Suprapubic skin (tissue), 4 donors: ENCODE results near the gene NDE1. TPM values are rescaled to one million over a fixed set of nuclear protein-coding genes. Genes with fewer than 3 reads are reported as not detected.

Source experiments
- DNase-seq, 2 donors: peaks; one replicate each; pipeline ENCODE4 v3.0.0-alpha.2; 2019; ENCODE audit warnings: low spot score in 2 of 2
- H3K27ac ChIP-seq: fragments of 200-600 bp; sonication (generic); one replicate; pipeline ENCODE4 v1.5.1; 2019
- H3K27me3 ChIP-seq: fragments of 200-600 bp; sonication (generic); one replicate; pipeline ENCODE4 v1.5.1; 2019
- H3K36me3 ChIP-seq: fragments of 200-600 bp; sonication (generic); one replicate; pipeline ENCODE4 v1.5.1; 2019
- H3K4me1 ChIP-seq: fragments of 200-600 bp; sonication (generic); one replicate; pipeline ENCODE4 v1.5.1; 2019
- H3K4me3 ChIP-seq: fragments of 200-600 bp; sonication (generic); one replicate; pipeline ENCODE4 v1.5.1; 2019; ENCODE audit warnings: mild to moderate bottlenecking
- H3K9me3 ChIP-seq: fragments of 200-600 bp; sonication (generic); one replicate; pipeline ENCODE4 v1.5.1; 2019
- EP300 ChIP-seq: sonication (generic); formaldehyde crosslinking; IDR thresholded peaks from one replicate; pipeline ENCODE4 v1.6.1; 2017; ENCODE audit warnings: antibody characterized with exemption
- POLR2A ChIP-seq, 2 donors: fragments of 450-650 bp; IDR thresholded peaks; one replicate each; pipeline ENCODE4 v1.6.1; 2017; ENCODE audit warnings: antibody characterized with exemption in 2 of 2, mild to moderate bottlenecking in 2 of 2, moderate library complexity in 2 of 2
- POLR2AphosphoS5 ChIP-seq, 3 donors: sonication (generic); formaldehyde crosslinking; IDR thresholded peaks; one replicate each; pipeline ENCODE4 v1.6.1; 2017; ENCODE audit warnings: antibody characterized with exemption in 3 of 3
- WGBS: methylation state at CpG from one replicate; pipeline ENCODE4 v1.1.5; 2018; 5-methylcytosine and 5-hydroxymethylcytosine counted together
- total RNA-seq, 4 donors: library from RNA; depleted of rRNA; stranded (reverse); fragments of >200 nt; gene quantifications; one replicate each; pipeline ENCODE4 v1.1.0, GENCODE V29; 2016
- TF ChIP-seq, protein P1 (sequence below), 2 donors: fragments of 200-600 bp in 1 of 2; fragments of 450-650 bp in 1 of 2; sonication (generic) in 1 of 2; IDR thresholded peaks; one replicate each; pipeline ENCODE4 v1.5.1; 2016 to 2019; ENCODE audit warnings: antibody characterized with exemption in 2 of 2, mild to moderate bottlenecking in 1 of 2, moderate library complexity in 1 of 2

NDE1 gene
- total RNA-seq, 4 donors from 2014 or later = 85.2 to 145 (median 120) TPM

DNA sequence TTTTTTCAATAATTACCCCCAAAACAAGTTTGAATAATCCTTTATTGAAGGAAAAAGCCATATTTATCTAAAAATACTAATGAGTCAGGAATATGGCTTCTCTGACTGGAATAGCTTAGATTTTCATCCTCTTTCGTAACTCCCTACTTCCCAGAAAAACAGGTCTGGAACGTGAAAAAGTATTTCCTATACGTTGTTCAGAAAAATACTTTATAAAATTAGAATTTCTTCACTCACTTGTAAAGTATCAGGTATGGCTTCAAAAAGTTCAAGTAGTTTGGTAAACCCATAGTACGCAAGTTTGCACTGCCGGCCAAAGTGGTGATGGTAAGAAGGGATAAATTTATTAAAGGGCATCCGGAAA lies 40.8 kb upstream of the NDE1 start:
- Histone ChIP-seq H3K4me3 (no peak overlapping the region), H3K27me3 (no peaks in the 10 kb centered on the region), H3K36me3 (peaks cover 87% of the 10 kb centered on the region), H3K4me1 (peaks cover 10% of the 10 kb centered on the region), H3K27ac (no peak overlapping the region), H3K9me3 (no peaks in the 10 kb centered on the region)
- 90% methylated on average over 6 of the region's 6 CpGs for WGBS
- DNase-seq = no peak
- TF ChIP-seq POLR2AphosphoS5 (IDR thresholded peaks at IDR 0.05) (no peak), POLR2A (IDR thresholded peaks at IDR 0.05) (no peak), EP300 (no peak)
- TF ChIP-seq, protein P1, sequence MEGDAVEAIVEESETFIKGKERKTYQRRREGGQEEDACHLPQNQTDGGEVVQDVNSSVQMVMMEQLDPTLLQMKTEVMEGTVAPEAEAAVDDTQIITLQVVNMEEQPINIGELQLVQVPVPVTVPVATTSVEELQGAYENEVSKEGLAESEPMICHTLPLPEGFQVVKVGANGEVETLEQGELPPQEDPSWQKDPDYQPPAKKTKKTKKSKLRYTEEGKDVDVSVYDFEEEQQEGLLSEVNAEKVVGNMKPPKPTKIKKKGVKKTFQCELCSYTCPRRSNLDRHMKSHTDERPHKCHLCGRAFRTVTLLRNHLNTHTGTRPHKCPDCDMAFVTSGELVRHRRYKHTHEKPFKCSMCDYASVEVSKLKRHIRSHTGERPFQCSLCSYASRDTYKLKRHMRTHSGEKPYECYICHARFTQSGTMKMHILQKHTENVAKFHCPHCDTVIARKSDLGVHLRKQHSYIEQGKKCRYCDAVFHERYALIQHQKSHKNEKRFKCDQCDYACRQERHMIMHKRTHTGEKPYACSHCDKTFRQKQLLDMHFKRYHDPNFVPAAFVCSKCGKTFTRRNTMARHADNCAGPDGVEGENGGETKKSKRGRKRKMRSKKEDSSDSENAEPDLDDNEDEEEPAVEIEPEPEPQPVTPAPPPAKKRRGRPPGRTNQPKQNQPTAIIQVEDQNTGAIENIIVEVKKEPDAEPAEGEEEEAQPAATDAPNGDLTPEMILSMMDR (IDR thresholded peaks at IDR 0.05) = no peak

DNA sequence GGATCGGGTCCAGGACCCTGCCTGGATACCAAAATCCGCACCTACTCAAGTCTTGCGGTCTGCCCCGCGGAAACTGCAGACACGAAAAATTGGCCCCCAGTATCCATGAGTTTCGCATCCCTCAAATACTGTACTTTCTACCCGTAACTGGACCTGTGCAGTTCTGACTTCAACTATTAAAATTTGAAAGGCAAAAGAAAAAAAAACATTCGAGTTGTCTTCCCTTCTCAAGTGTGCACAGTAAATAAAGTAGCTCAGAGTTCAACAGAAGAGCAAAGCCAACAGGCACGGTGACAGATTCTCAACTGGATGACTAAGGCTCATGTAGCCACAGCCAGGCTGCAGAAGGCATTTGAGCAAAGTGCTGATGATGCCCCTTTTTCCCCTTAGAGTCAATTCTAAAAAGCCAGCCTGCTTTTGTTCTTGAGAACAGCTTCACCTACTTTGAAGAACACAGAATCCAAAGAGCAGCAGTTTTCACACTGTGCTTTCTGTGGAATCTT lies 39.6 kb upstream of the NDE1 start:
- Histone ChIP-seq H3K4me3 (no peak overlapping the region), H3K27me3 (no peaks in the 10 kb centered on the region), H3K27ac (no peak overlapping the region), H3K36me3 (peaks cover 91% of the 10 kb centered on the region), H3K4me1 (peaks cover 4% of the 10 kb centered on the region), H3K9me3 (no peaks in the 10 kb centered on the region)
- DNase-seq = no peak
- WGBS = 86% methylated on average over 10 of the region's 10 CpGs
- TF ChIP-seq EP300 (no peak), POLR2A (IDR thresholded peaks at IDR 0.05) (no peak), POLR2AphosphoS5 (IDR thresholded peaks at IDR 0.05) (no peak)
- TF ChIP-seq, protein P1 (IDR thresholded peaks at IDR 0.05) = no peak

DNA sequence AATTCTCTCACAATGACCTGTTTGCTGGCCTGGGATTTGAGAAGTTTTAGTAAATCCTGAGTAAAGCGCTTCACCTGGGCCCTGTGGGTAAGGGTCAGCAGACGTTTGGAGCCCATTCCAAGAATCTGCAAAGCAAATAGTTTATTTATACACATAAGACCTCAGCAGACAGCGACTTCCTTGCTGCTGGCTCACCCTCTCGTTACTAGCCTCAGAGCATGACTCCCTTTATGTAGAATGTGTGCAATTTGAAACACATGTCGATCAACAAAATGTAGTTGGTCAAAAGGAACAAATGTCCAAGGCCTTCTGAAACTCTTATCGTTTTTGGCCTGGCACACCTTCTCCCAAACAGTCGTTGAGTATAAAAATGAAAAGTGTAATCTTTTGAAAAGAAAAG lies 38.4 kb upstream of the NDE1 start:
- H3K4me3 ChIP-seq = no peak overlapping the region
- DNase-seq = no peak
- H3K27me3 ChIP-seq = no peaks in the 10 kb centered on the region
- H3K4me1 ChIP-seq = peaks cover 3% of the 10 kb centered on the region
- H3K36me3 ChIP-seq = peaks cover 97% of the 10 kb centered on the region
- TF ChIP-seq, protein P1 (IDR thresholded peaks at IDR 0.05) = no peak
- TF ChIP-seq POLR2A (IDR thresholded peaks at IDR 0.05) = no peak
- no peak for TF ChIP-seq POLR2AphosphoS5 (IDR thresholded peaks at IDR 0.05)
- no peak for TF ChIP-seq EP300
- WGBS = 87% methylated on average over 7 of the region's 7 CpGs
- no peak overlapping the region for H3K27ac ChIP-seq
- no peaks in the 10 kb centered on the region for H3K9me3 ChIP-seq

DNA sequence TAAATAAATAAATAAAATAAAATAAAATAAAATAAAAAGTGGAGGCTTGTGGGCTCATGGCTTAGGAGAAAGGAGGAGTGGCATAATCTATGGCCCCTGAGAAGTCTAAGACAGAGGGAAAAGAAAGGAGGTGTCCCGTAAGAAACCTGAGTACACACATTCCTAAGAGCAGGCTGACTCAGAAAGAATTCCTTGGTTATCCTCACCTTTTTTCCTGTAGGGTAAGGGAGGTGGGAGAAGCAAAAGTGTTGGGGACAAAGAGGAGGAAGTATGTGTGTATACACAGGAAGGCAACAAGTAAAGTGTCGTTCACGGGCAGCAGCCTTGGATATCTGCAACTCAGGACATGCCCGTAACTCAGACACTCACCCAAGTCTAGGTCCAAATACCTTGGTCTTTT lies 36.4 kb upstream of the NDE1 start:
- no peak overlapping the region for H3K27ac ChIP-seq
- no peaks in the 10 kb centered on the region for H3K4me1 ChIP-seq
- DNase-seq = no peak
- peaks cover 99% of the 10 kb centered on the region for H3K36me3 ChIP-seq
- H3K27me3 ChIP-seq = no peaks in the 10 kb centered on the region
- TF ChIP-seq POLR2AphosphoS5 (IDR thresholded peaks at IDR 0.05) (no peak), EP300 (no peak), POLR2A (IDR thresholded peaks at IDR 0.05) (no peak)
- TF ChIP-seq, protein P1 (IDR thresholded peaks at IDR 0.05) = no peak
- no peaks in the 10 kb centered on the region for H3K9me3 ChIP-seq
- no peak overlapping the region for H3K4me3 ChIP-seq
- 95% methylated on average over 4 of the region's 4 CpGs for WGBS

DNA sequence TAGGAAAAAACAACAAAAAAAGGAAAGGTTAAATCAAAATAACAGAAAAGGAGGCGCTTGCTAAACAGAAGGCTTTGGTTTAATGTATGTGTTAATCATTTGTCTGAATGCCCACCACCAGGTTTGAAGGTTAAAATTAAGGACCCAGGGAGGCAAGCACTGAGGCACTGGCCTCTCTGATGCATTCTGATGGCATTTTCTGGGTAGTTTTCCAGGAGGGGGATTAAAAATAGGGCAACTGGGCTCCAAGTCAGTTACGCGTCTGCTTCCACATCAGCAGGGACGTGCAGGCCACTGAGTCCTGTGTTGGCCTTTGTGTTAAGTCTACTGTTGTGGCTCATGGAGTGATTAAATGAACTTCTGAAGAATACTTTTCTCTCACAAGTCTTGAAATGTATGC lies 34.0 kb upstream of the NDE1 start:
- Histone ChIP-seq H3K4me1 (no peaks in the 10 kb centered on the region), H3K4me3 (no peak overlapping the region), H3K27ac (no peak overlapping the region), H3K9me3 (no peaks in the 10 kb centered on the region), H3K36me3 (peaks cover 97% of the 10 kb centered on the region), H3K27me3 (no peaks in the 10 kb centered on the region)
- WGBS = 90% methylated on average over 4 of the region's 4 CpGs
- no peak for DNase-seq
- TF ChIP-seq POLR2A (IDR thresholded peaks at IDR 0.05) = no peak
- TF ChIP-seq EP300 = no peak
- no peak for TF ChIP-seq POLR2AphosphoS5 (IDR thresholded peaks at IDR 0.05)
- TF ChIP-seq, protein P1 (IDR thresholded peaks at IDR 0.05) = no peak
